Testis (tissue), 3 donors: ENCODE results near the gene CAMTA1. TPM values are rescaled to one million over a fixed set of nuclear protein-coding genes. Genes with fewer than 3 reads are reported as not detected.

Source experiments
- DNase-seq: peaks from one replicate; pipeline ENCODE4 v3.0.0-alpha.2; 2019
- H3K27ac ChIP-seq, 2 donors: fragments of 200-600 bp; sonication (generic); one replicate each; pipeline ENCODE4 v1.5.1; 2019
- H3K27me3 ChIP-seq: fragments of 200-600 bp; sonication (generic); one replicate; pipeline ENCODE4 v1.5.1; 2019
- H3K36me3 ChIP-seq: fragments of 200-600 bp; sonication (generic); one replicate; pipeline ENCODE4 v1.5.1; 2017; ENCODE audit warnings: low read depth; ENCODE audit errors: missing control alignments
- H3K4me1 ChIP-seq: fragments of 200-600 bp; sonication (generic); one replicate; pipeline ENCODE4 v1.5.1; 2019
- H3K4me3 ChIP-seq, 2 donors: fragments of 200-600 bp; sonication (generic); one replicate each; pipeline ENCODE4 v1.5.1; 2017 to 2019
- H3K9me3 ChIP-seq: fragments of 200-600 bp; sonication (generic); one replicate; pipeline ENCODE4 v1.5.1; 2017
- POLR2A ChIP-seq: fragments of 450-650 bp; IDR thresholded peaks from one replicate; pipeline ENCODE4 v1.6.1; 2017; ENCODE audit warnings: antibody characterized with exemption, mild to moderate bottlenecking, moderate library complexity
- WGBS, 2 donors: methylation state at CpG; one replicate each; pipeline ENCODE4 v1.1.5; 2018; 5-methylcytosine and 5-hydroxymethylcytosine counted together
- intact Hi-C: fragments of 100-400 bp; cut with DNase I; formaldehyde crosslinking; loops from one replicate; pipeline ENCODE4 v1.15.1; 2023; ENCODE audit warnings: low total_unique reads
- polyA plus RNA-seq: library from polyadenylated mRNA; stranded (reverse); fragments of 350-450 nt; fragmentation: Illumina TruSeq; extraction: RNeasy Lipid Tissue Mini Kit (QIAGEN cat#74804); gene quantifications from one replicate; pipeline ENCODE4 v1.2.3, GENCODE V29; 2014; ENCODE audit warnings: low read depth, low replicate concordance; ENCODE audit not compliant: insufficient read depth
- total RNA-seq, 2 donors: library from RNA; depleted of rRNA; stranded (reverse); fragments of >200 nt; gene quantifications; one replicate each; pipeline ENCODE4 v1.2.3, GENCODE V29; 2016
- TF ChIP-seq, protein P1 (sequence below), 3 experiments: fragments of 450-650 bp in 2 of 3; fragments of 200-600 bp in 1 of 3; sonication (generic) in 1 of 3; IDR thresholded peaks; one replicate each; pipeline ENCODE4 v1.5.1; 2016 to 2019; ENCODE audit warnings: antibody characterized with exemption in 3 of 3, mild to moderate bottlenecking in 2 of 3, moderate library complexity in 1 of 3

The CAMTA1 gene
- total and polyA plus RNA-seq, 3 donors from 2014 or later, result 116 to 158 (median 119) TPM

DNA sequence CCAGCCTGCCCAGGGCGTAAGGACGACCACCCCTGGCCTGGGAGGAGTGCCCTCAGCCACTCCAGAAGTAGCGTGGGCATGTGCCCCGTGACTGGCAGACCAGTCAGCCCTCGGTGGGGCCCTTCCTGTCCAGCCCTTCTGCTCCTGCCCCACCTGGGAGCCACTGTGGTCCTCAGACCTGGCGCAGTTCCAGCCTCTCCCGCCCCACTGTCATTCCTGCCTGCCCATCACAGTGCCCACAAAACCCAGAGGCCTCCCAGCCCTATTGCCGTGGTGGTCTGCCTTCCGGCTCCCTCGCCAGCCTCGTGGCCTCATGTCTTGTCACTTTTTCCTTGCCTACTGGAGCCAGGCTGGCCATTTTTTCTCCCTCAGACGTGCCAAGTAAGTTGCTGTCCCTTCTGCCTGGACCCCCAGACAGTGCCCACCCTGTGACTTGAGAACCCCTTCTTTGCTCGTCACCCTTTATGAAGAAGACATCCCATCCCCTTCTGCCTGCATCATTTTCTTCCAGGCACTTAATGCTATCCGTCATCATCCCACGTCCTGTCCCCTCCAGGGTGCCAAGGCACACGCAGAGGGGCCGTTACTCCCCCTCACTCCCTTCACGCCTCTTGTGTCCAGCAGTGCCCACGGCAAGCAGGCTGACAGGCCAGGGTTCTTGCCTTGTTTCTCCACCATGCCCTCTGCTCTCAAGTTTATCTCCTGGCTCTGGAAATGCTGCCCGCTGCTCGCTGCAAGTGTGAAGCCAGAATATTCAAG, 122.6 kb downstream of the CAMTA1 start:
- intact Hi-C loops, result no loop called here
- H3K27me3 ChIP-seq, result no peaks in the 10 kb centered on the region
- peak overlapping the region in 1 of 2 donors; percentile 4 for H3K27ac ChIP-seq
- DNase-seq, result no peak
- no peak overlapping the region for H3K4me3 ChIP-seq
- TF ChIP-seq POLR2A, result no peak
- TF ChIP-seq, protein P1, sequence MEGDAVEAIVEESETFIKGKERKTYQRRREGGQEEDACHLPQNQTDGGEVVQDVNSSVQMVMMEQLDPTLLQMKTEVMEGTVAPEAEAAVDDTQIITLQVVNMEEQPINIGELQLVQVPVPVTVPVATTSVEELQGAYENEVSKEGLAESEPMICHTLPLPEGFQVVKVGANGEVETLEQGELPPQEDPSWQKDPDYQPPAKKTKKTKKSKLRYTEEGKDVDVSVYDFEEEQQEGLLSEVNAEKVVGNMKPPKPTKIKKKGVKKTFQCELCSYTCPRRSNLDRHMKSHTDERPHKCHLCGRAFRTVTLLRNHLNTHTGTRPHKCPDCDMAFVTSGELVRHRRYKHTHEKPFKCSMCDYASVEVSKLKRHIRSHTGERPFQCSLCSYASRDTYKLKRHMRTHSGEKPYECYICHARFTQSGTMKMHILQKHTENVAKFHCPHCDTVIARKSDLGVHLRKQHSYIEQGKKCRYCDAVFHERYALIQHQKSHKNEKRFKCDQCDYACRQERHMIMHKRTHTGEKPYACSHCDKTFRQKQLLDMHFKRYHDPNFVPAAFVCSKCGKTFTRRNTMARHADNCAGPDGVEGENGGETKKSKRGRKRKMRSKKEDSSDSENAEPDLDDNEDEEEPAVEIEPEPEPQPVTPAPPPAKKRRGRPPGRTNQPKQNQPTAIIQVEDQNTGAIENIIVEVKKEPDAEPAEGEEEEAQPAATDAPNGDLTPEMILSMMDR (IDR thresholded peaks at IDR 0.05), result no peak
- no peaks in the 10 kb centered on the region for H3K9me3 ChIP-seq
- peaks cover 23% of the 10 kb centered on the region for H3K4me1 ChIP-seq
- WGBS, 2 donors, result 81 to 88% methylated on average over 18 to 21 of the region's 21 CpGs
- H3K36me3 ChIP-seq, result no peaks in the 10 kb centered on the region

DNA sequence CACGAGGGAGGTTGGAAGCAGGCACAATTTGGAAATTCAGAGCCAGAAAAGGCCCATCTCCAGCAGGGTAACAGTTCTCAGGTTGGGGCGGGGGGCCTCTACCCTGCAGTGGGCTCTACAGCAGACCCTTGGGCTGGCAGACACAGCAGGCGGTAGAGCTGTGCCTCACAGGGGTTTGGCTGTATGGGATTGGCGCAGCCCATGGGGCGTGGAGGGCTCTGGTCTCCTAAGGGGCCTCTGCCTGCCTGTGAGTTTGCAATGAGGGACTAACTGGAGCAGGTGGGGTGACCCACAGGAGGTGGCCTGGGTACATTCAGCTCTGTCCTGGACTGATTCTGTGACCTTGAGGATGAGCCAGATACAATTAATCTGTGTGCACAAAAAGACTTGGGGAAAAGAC, 124.1 kb downstream of the CAMTA1 start:
- 89 to 96% methylated on average over 5 of the region's 5 CpGs for WGBS, 2 donors
- no peaks in the 10 kb centered on the region for H3K9me3 ChIP-seq
- TF ChIP-seq, protein P1 (IDR thresholded peaks at IDR 0.05), result no peak
- TF ChIP-seq POLR2A, result no peak
- DNase-seq, result no peak
- intact Hi-C loops, result no loop called here
- no peak overlapping the region for H3K4me3 ChIP-seq
- H3K4me1 ChIP-seq, result peaks cover 29% of the 10 kb centered on the region
- no peaks in the 10 kb centered on the region for H3K36me3 ChIP-seq
- H3K27ac ChIP-seq, result no peak overlapping the region
- no peaks in the 10 kb centered on the region for H3K27me3 ChIP-seq

DNA sequence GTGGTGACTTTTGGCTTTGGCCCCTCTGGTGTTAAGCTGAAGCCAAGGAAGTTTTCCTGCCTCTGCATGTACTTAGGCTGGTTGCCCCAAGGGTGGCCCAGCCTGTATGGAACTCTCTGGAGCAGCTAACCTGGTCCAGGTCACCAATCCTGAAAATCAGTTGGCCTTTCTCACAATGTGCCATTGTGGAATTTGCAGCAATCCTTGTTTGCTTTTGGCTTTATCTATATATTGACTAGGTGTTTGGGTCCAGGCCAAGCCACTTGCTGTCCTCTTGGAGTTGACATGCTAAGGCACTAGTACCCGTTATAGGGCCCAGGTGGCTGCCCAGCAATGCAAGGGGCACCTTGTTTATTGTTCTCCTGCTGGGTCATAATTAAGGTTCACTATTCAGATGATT, 124.6 kb downstream of the CAMTA1 start:
- peaks cover 29% of the 10 kb centered on the region for H3K4me1 ChIP-seq
- no peak for TF ChIP-seq POLR2A
- TF ChIP-seq, protein P1 (IDR thresholded peaks at IDR 0.05), result no peak
- no peaks in the 10 kb centered on the region for H3K9me3 ChIP-seq
- intact Hi-C loops, result no loop called here
- H3K27ac ChIP-seq, result no peak overlapping the region
- H3K4me3 ChIP-seq, result no peak overlapping the region
- H3K36me3 ChIP-seq, result no peaks in the 10 kb centered on the region
- WGBS, 2 donors, result 65 to 78% methylated on average over 1 of the region's 1 CpG
- H3K27me3 ChIP-seq, result no peaks in the 10 kb centered on the region
- no peak for DNase-seq

DNA sequence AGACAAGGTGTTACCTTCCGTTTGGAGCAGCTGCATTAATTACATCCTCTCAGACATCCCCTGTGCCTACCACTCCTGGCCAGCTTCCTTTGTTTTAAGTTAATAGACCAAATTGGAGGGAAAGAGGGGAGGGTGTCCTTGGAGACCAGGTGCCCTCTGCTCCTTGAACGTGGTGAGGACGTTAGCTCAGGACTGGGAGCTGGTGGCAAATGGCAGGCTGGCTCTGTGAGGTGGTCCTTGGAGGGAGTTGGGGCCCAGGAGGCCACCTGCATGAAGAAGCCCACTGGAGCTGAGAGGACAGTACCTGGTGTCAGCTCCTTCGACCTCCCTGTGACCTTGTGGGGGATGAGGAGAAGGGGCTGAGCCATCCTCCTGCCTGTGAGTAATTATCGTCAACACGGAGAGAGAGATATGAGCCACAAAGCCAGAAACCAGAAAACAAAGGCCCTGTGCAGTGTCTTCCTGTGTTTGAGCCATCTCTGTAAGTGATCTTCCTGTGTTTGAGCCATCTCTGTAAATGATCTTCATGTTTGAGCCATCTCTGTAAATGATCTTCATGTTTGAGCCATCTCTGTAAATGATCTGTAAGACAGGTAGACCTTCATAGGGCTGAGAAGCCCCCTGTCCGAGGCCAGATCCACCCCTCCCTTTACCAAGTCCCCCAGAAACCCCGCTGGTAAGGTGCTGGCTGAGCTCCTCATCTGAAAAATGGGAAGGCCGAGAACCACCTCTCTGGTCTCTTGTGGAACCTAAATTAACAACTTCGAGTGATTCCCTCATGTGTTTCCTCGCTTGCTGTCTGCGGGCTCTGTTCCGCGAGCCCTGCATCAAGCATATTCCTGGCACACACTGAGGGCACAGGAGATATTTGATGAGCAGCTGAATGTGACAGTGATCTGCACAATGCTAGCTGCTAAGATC, 126.0 kb downstream of the CAMTA1 start:
- H3K4me1 ChIP-seq, result peaks cover 29% of the 10 kb centered on the region

More for the DNA sequence above, 126.0 kb downstream of the CAMTA1 start:
- DNase-seq, result no peak
- TF ChIP-seq, protein P1 (IDR thresholded peaks at IDR 0.05), result no peak
- no peak for TF ChIP-seq POLR2A
- H3K9me3 ChIP-seq, result no peaks in the 10 kb centered on the region
- 69 to 79% methylated on average over 14 of the region's 14 CpGs for WGBS, 2 donors
- intact Hi-C loops, result no loop called here
- no peaks in the 10 kb centered on the region for H3K36me3 ChIP-seq
- H3K27me3 ChIP-seq, result no peaks in the 10 kb centered on the region
- H3K4me3 ChIP-seq, result no peak overlapping the region
- no peak overlapping the region for H3K27ac ChIP-seq
